ENCODE results near the gene CGRRF1. TPM values are rescaled to one million over a fixed set of nuclear protein-coding genes. Genes with fewer than 3 reads are reported as not detected.

CGRRF1 gene
- total and polyA plus RNA-seq, 9 of the 15 experiments (the other 6 are each of a cell fraction or from before 2014, with no cell fraction given): 2.8 to 15.8 (median 4.6) TPM

GRCh38 chr14:54564868-54565784, 55.4 kb downstream of the CGRRF1 start:
- no peaks in the 10 kb centered on the region for H4K20me1 ChIP-seq (replicated peaks; ENCODE audit: control insufficient read depth, insufficient read depth, low read length)
- TF ChIP-seq, protein P1, sequence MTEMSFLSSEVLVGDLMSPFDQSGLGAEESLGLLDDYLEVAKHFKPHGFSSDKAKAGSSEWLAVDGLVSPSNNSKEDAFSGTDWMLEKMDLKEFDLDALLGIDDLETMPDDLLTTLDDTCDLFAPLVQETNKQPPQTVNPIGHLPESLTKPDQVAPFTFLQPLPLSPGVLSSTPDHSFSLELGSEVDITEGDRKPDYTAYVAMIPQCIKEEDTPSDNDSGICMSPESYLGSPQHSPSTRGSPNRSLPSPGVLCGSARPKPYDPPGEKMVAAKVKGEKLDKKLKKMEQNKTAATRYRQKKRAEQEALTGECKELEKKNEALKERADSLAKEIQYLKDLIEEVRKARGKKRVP (CRISPR knock-in tag; IDR thresholded peaks at IDR 0.05): no peak
- no peak for TF ChIP-seq PYGO2 (tag; IDR thresholded peaks at IDR 0.05)
- TF ChIP-seq, protein P2, sequence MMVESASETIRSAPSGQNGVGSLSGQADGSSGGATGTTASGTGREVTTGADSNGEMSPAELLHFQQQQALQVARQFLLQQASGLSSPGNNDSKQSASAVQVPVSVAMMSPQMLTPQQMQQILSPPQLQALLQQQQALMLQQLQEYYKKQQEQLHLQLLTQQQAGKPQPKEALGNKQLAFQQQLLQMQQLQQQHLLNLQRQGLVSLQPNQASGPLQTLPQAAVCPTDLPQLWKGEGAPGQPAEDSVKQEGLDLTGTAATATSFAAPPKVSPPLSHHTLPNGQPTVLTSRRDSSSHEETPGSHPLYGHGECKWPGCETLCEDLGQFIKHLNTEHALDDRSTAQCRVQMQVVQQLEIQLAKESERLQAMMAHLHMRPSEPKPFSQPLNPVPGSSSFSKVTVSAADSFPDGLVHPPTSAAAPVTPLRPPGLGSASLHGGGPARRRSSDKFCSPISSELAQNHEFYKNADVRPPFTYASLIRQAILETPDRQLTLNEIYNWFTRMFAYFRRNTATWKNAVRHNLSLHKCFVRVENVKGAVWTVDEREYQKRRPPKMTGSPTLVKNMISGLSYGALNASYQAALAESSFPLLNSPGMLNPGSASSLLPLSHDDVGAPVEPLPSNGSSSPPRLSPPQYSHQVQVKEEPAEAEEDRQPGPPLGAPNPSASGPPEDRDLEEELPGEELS (CRISPR knock-in tag; IDR thresholded peaks at IDR 0.05; ENCODE audit: borderline replicate concordance): no peak
- no peak for TF ChIP-seq TFE3 (CRISPR knock-in tag; IDR thresholded peaks at IDR 0.05)
- no peak for TF ChIP-seq TRIM24 (IDR thresholded peaks at IDR 0.05)
- no peak for TF ChIP-seq NELFE (IDR thresholded peaks at IDR 0.05; ENCODE audit: insufficient read depth, insufficient read length)
- TF ChIP-seq ZBTB7A (IDR thresholded peaks at IDR 0.05; ENCODE audit: borderline replicate concordance, control insufficient read depth, low read depth, low read length): no peak; the same call in 1 of the 2 replicates
- no peak for TF ChIP-seq RUNX1 (IDR thresholded peaks at IDR 0.05; ENCODE audit: low read depth)
- TF ChIP-seq, protein P3, sequence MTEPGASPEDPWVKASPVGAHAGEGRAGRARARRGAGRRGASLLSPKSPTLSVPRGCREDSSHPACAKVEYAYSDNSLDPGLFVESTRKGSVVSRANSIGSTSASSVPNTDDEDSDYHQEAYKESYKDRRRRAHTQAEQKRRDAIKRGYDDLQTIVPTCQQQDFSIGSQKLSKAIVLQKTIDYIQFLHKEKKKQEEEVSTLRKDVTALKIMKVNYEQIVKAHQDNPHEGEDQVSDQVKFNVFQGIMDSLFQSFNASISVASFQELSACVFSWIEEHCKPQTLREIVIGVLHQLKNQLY (CRISPR knock-in tag; conservative IDR thresholded peaks at IDR 0.05): no peak
- no peak for TF ChIP-seq ZNF232 (CRISPR knock-in tag; IDR thresholded peaks at IDR 0.05)
- TF ChIP-seq NRF1 (conservative IDR thresholded peaks at IDR 0.05 in 1 of 2, IDR thresholded peaks at IDR 0.05 in 1 of 2): peak; percentile 70 to 71
- no peak for TF ChIP-seq ZNF699 (CRISPR knock-in tag; IDR thresholded peaks at IDR 0.05; ENCODE audit: insufficient replicate concordance)
- no peak for TF ChIP-seq ZBED1 (IDR thresholded peaks at IDR 0.05)

More at GRCh38 chr14:54564868-54565784, 55.4 kb downstream of the CGRRF1 start:
- H3K9me1 ChIP-seq (ENCODE audit: control insufficient read depth, insufficient read depth, low read length): no peaks in the 10 kb centered on the region
- in situ Hi-C loops (cut with MboI): loop anchor here (5.0 kb wide), 1 partner anchor 207 kb away; no protein-coding TSS in a partner anchor
- CTCF ChIA-PET (ENCODE audit: low intra/inter-chr PET ratio): interaction anchor here (0.8 to 4.2 kb wide), 6 partner anchors 78 to 596 kb away, joined by 3 to 52 read pairs (median 6); no protein-coding TSS in a partner anchor
- H3K27ac ChIP-seq (ENCODE audit: extremely low read depth, low read depth, low read length): peak overlapping the region; percentile 81; the same call in 2 of the 3 replicates
- peak; percentile 26 for FAIRE-seq
- peaks cover 12 to 39% of the 10 kb centered on the region in 2 experiments; a peak in 4 of 5 replicates for H3K4me1 ChIP-seq (replicated peaks in 1 of 2; ENCODE audit: control insufficient read depth in 2 of 2, insufficient read depth in 2 of 2, low read length in 2 of 2)
- peak overlapping the region; percentile 76 for H3K4me2 ChIP-seq (ENCODE audit: insufficient read depth, low read length)
- peaks cover 9% of the 10 kb centered on the region; the same call in 1 of the 3 replicates for H3K36me3 ChIP-seq (ENCODE audit: control insufficient read depth, insufficient read depth, low read length)
- peak overlapping the region; percentile 69 for H3K4me3 ChIP-seq
- no peaks in the 10 kb centered on the region for H3K27me3 ChIP-seq (ENCODE audit: control insufficient read depth in 2 of 2, insufficient read depth in 2 of 2, low read length in 2 of 2)
- TSS peak; percentile 77 for BruUV-seq (replicated peaks)
- peak; percentile 77 for ATAC-seq
- WGBS (ENCODE audit: insufficient coverage, low coverage, missing lambda C conversion rate): 5% methylated on average over 33 of the region's 69 CpGs
- H3K9me3 ChIP-seq (replicated peaks; ENCODE audit: control insufficient read depth, insufficient read depth, low read depth, low read length): no peaks in the 10 kb centered on the region
- intact Hi-C loops (cut with micrococcal nuclease): loop anchor here (1.0 to 2.0 kb wide), 5 partner anchors 126 to 242 kb away; no protein-coding TSS in a partner anchor
- peak overlapping the region; percentile 59 to 91; a peak in 3 of 4 replicates for H3K9ac ChIP-seq (ENCODE audit: insufficient read depth in 1 of 2, low read depth in 2 of 2, low read length in 2 of 2)
- H3K79me2 ChIP-seq (ENCODE audit: control insufficient read depth, insufficient read depth, low read length): peaks cover 28% of the 10 kb centered on the region
- POLR2A ChIA-PET: interaction anchor here (0.6 to 1.7 kb wide), 5 partner anchors 8 to 221 kb away, joined by 3 to 8 read pairs (median 4); no protein-coding TSS in a partner anchor
- peak overlapping the region; percentile 76 for H2AFZ ChIP-seq (ENCODE audit: low read depth, low read length)
- peak; percentile 60 to 75 (median 62) for DNase-seq (ENCODE audit: extremely low read depth in 1 of 4, low spot score in 3 of 4)

All from K562 (cell line).